ENCODE data around the gene MTRF1L. TPM values are rescaled to one million over a fixed set of nuclear protein-coding genes. Genes with fewer than 3 reads are reported as not detected.

MTRF1L gene
- total and polyA plus RNA-seq, 2 donors (not counting 1 experiment from before 2014, with no cell fraction given), result 9.8 to 24.0 TPM

- ChIA-PET CTCF (no interaction called here), POLR2A (no interaction called here)
- DNase-seq (no peak), ATAC-seq (ENCODE audit: low read depth) (no peak)
- intact Hi-C loops (cut with micrococcal nuclease), result no loop called here
- H3K79me2 ChIP-seq (ENCODE audit: control insufficient read depth, insufficient read depth, low read length), result no peaks in the 10 kb centered on the region
- no peak overlapping the region for H2AFZ ChIP-seq (ENCODE audit: insufficient read depth, low read depth, low read length, poor library complexity, severe bottlenecking)
- H3K27me3 Mint-ChIP-seq, result peaks cover 36% of the 10 kb centered on the region
- 93% methylated on average over 23 of the region's 24 CpGs for WGBS (ENCODE audit: insufficient coverage)
- H3K4me3 ChIP-seq (ENCODE audit: control extremely low read depth in 1 of 5, extremely low read depth in 1 of 5, insufficient read depth in 1 of 5, low read depth in 2 of 5, low read length in 4 of 5), result no peak overlapping the region
- no peak overlapping the region for H3K9ac ChIP-seq (ENCODE audit: low read length)
- no peaks in the 10 kb centered on the region for H3K9me3 ChIP-seq (ENCODE audit: control extremely low read depth in 1 of 3, control insufficient read depth in 2 of 3, insufficient read depth in 1 of 3, low read length in 2 of 3)
- no peak overlapping the region for H3K27ac ChIP-seq (ENCODE audit: low read length in 2 of 2)
- H3K4me1 Mint-ChIP-seq, result no peaks in the 10 kb centered on the region
- no peaks in the 10 kb centered on the region for H3K9me3 Mint-ChIP-seq (ENCODE audit: insufficient read depth)
- H3K27me3 ChIP-seq (replicated peaks in 1 of 4; ENCODE audit: control extremely low read depth in 1 of 4, control insufficient read depth in 3 of 4, insufficient read depth in 4 of 4, low read length in 3 of 4), result peaks cover 0 to 4% (median 2%) of the 10 kb centered on the region in 4 experiments
- H3K4me3 Mint-ChIP-seq, result no peak overlapping the region
- no peak overlapping the region for H3K27ac Mint-ChIP-seq
- H3K4me2 ChIP-seq (replicated peaks; ENCODE audit: low read depth, low read length, poor library complexity, severe bottlenecking), result no peak overlapping the region
- no peaks in the 10 kb centered on the region for H3K36me3 ChIP-seq (replicated peaks in 1 of 2; ENCODE audit: control extremely low read depth in 1 of 2, control insufficient read depth in 1 of 2, extremely low read depth in 1 of 2, insufficient read depth in 2 of 2, low read length in 1 of 2)
- H3K4me1 ChIP-seq (ENCODE audit: control insufficient read depth in 2 of 2, insufficient read depth in 2 of 2, low read length in 2 of 2), result no peaks in the 10 kb centered on the region
- H4K20me1 ChIP-seq (ENCODE audit: control insufficient read depth, insufficient read depth, low read length, poor library complexity, severe bottlenecking), result no peaks in the 10 kb centered on the region
- TF ChIP-seq, protein P1, sequence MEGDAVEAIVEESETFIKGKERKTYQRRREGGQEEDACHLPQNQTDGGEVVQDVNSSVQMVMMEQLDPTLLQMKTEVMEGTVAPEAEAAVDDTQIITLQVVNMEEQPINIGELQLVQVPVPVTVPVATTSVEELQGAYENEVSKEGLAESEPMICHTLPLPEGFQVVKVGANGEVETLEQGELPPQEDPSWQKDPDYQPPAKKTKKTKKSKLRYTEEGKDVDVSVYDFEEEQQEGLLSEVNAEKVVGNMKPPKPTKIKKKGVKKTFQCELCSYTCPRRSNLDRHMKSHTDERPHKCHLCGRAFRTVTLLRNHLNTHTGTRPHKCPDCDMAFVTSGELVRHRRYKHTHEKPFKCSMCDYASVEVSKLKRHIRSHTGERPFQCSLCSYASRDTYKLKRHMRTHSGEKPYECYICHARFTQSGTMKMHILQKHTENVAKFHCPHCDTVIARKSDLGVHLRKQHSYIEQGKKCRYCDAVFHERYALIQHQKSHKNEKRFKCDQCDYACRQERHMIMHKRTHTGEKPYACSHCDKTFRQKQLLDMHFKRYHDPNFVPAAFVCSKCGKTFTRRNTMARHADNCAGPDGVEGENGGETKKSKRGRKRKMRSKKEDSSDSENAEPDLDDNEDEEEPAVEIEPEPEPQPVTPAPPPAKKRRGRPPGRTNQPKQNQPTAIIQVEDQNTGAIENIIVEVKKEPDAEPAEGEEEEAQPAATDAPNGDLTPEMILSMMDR (IDR thresholded peaks at IDR 0.05), result no peak
- TF ChIP-seq EZH2 (IDR thresholded peaks at IDR 0.05; ENCODE audit: borderline replicate concordance, insufficient read depth, low read depth, low read length, poor library complexity, severe bottlenecking), result no peak
Observed at GRCh38 chr6:152959333-152959732, 43.2 kb downstream of the MTRF1L start.

DNA sequence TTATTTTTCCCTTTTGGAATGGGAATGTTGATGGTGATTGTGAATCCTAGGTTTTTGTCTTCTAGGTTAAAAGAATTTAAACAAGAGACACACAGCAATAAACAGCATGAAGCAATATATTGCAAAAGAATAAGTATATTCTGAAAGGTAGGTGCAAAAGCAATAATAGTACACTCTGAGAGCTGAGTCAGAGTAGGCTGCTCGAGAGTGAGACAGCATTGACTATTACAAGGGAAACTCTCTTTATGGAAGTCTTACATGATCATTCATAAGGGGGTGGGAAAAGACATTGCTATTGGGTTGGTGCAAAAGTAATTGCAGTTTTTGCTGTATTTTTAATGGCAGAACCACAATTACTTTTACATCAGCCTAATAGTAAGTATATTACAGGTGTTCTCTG, 44.7 kb downstream of the MTRF1L start:
- DNase-seq, result no peak
- Histone ChIP-seq H3K4me3 (ENCODE audit: control extremely low read depth in 1 of 5, extremely low read depth in 1 of 5, insufficient read depth in 1 of 5, low read depth in 2 of 5, low read length in 4 of 5) (no peak overlapping the region), H3K4me1 (ENCODE audit: control insufficient read depth in 2 of 2, insufficient read depth in 2 of 2, low read length in 2 of 2) (no peaks in the 10 kb centered on the region), H3K4me2 (replicated peaks; ENCODE audit: low read depth, low read length, poor library complexity, severe bottlenecking) (no peak overlapping the region), H3K79me2 (ENCODE audit: control insufficient read depth, insufficient read depth, low read length) (no peaks in the 10 kb centered on the region), H3K36me3 (replicated peaks in 1 of 2; ENCODE audit: control extremely low read depth in 1 of 2, control insufficient read depth in 1 of 2, extremely low read depth in 1 of 2, insufficient read depth in 2 of 2, low read length in 1 of 2) (no peaks in the 10 kb centered on the region), H3K27me3 (replicated peaks in 1 of 4; ENCODE audit: control extremely low read depth in 1 of 4, control insufficient read depth in 3 of 4, insufficient read depth in 4 of 4, low read length in 3 of 4) (peaks cover 0 to 7% (median 2%) of the 10 kb centered on the region in 4 experiments), H4K20me1 (ENCODE audit: control insufficient read depth, insufficient read depth, low read length, poor library complexity, severe bottlenecking) (no peaks in the 10 kb centered on the region), H2AFZ (ENCODE audit: insufficient read depth, low read depth, low read length, poor library complexity, severe bottlenecking) (no peak overlapping the region), H3K9me3 (ENCODE audit: control extremely low read depth in 1 of 3, control insufficient read depth in 2 of 3, insufficient read depth in 1 of 3, low read length in 2 of 3) (no peaks in the 10 kb centered on the region), H3K9ac (ENCODE audit: low read length) (no peak overlapping the region), H3K27ac (ENCODE audit: low read length in 2 of 2) (no peak overlapping the region)
- intact Hi-C loops (cut with micrococcal nuclease), result no loop called here
- Mint-ChIP-seq H3K27me3 (peaks cover 41% of the 10 kb centered on the region), H3K4me3 (no peak overlapping the region), H3K9me3 (ENCODE audit: insufficient read depth) (no peaks in the 10 kb centered on the region), H3K4me1 (no peaks in the 10 kb centered on the region), H3K27ac (no peak overlapping the region)
- TF ChIP-seq EZH2 (IDR thresholded peaks at IDR 0.05; ENCODE audit: borderline replicate concordance, insufficient read depth, low read depth, low read length, poor library complexity, severe bottlenecking), result no peak
- TF ChIP-seq, protein P1 (IDR thresholded peaks at IDR 0.05), result no peak
- no peak for ATAC-seq (ENCODE audit: low read depth)
- no CpG with 5 or more reads among the region's 1 CpG for WGBS (ENCODE audit: insufficient coverage)
- CTCF ChIA-PET, result no interaction called here
- POLR2A ChIA-PET, result no interaction called here

Measured in B cell (primary cell).